GM18502 (cell line): ENCODE results near the gene MRPL24.

Experiments
- ATAC-seq: cut with Tn5 transposase; IDR thresholded peaks from one replicate; pipeline ENCODE4 v1.9.1; 2021; ENCODE audit warnings: mild to moderate bottlenecking; ENCODE audit not compliant: unreplicated experiment, poor library complexity

Gene MRPL24

GRCh38 chr1:156714830-156715229, 26.1 kb downstream of the MRPL24 start:
- no peak for ATAC-seq

GRCh38 chr1:156712626-156713025, 28.3 kb downstream of the MRPL24 start:
- ATAC-seq: no peak

- no peak for ATAC-seq
Observed at GRCh38 chr1:156711011-156711817, 29.7 kb downstream of the MRPL24 start.

- no peak for ATAC-seq
Observed at GRCh38 chr1:156709757-156710489, 31.0 kb downstream of the MRPL24 start.

- no peak for ATAC-seq
Observed at GRCh38 chr1:156709031-156709430, 31.9 kb downstream of the MRPL24 start.

GRCh38 chr1:156708218-156708661, 32.6 kb downstream of the MRPL24 start:
- ATAC-seq: no peak

GRCh38 chr1:156707417-156708217, 33.3 kb downstream of the MRPL24 start:
- no peak for ATAC-seq

GRCh38 chr1:156706657-156707416, 34.1 kb downstream of the MRPL24 start:
- no peak for ATAC-seq

- ATAC-seq: no peak
Observed at GRCh38 chr1:156705918-156706656, 34.8 kb downstream of the MRPL24 start.

- no peak for ATAC-seq
Observed at GRCh38 chr1:156705321-156705917, 35.5 kb downstream of the MRPL24 start, which contains the start of gene CRABP2. Gene CRABP2 (minus strand): TSS chr1:156705583. CDS start chr1:156705446, 137 bp downstream.

- no peak for ATAC-seq
Observed at GRCh38 chr1:156704930-156705320, 36.0 kb downstream of the MRPL24 start.

GRCh38 chr1:156704166-156704711, 36.6 kb downstream of the MRPL24 start:
- no peak for ATAC-seq

- ATAC-seq: no peak
Observed at GRCh38 chr1:156703741-156704140, 37.1 kb downstream of the MRPL24 start.

- ATAC-seq: no peak
Observed at GRCh38 chr1:156703336-156703735, 37.6 kb downstream of the MRPL24 start.

GRCh38 chr1:156700736-156701531, 40.0 kb downstream of the MRPL24 start:
- ATAC-seq: no peak

GRCh38 chr1:156698995-156699394, 41.9 kb downstream of the MRPL24 start:
- no peak for ATAC-seq

GRCh38 chr1:156697481-156697880, 43.4 kb downstream of the MRPL24 start:
- no peak for ATAC-seq

GRCh38 chr1:156696755-156697154, 44.1 kb downstream of the MRPL24 start:
- no peak for ATAC-seq
